Measurements from ENCODE around the gene PKP1. TPM values are rescaled to one million over a fixed set of nuclear protein-coding genes. Genes with fewer than 3 reads are reported as not detected.
A peak's percentile ranks its signal among the peaks of the same experiment; 100 is the strongest.

PKP1 gene
- total and polyA plus RNA-seq, 9 donors: 3.3 to 40.4 (median 10.5) TPM

GRCh38 chr1:201357636-201358348, 74.5 kb downstream of the PKP1 start:
- Histone ChIP-seq H3K4me3 (ENCODE audit: low read length) (no peak overlapping the region), H3K36me3 (ENCODE audit: control insufficient read depth, insufficient read depth, low read length) (peaks cover 32% of the 10 kb centered on the region), H3K9me3 (replicated peaks; ENCODE audit: control insufficient read depth, low read depth, low read length) (no peaks in the 10 kb centered on the region), H3K27me3 (ENCODE audit: control insufficient read depth, insufficient read depth, low read length) (no peaks in the 10 kb centered on the region), H3K4me1 (ENCODE audit: control insufficient read depth, insufficient read depth, low read length) (peaks cover 9% of the 10 kb centered on the region), H3K27ac (ENCODE audit: low read length) (no peak overlapping the region)
- no peak for DNase-seq
- 69% methylated on average over 6 of the region's 10 CpGs for WGBS (ENCODE audit: insufficient coverage)

- no peak for DNase-seq
- 78% methylated on average over 4 of the region's 4 CpGs for WGBS (ENCODE audit: insufficient coverage)
- Histone ChIP-seq H3K27me3 (ENCODE audit: control insufficient read depth, insufficient read depth, low read length) (no peaks in the 10 kb centered on the region), H3K4me3 (ENCODE audit: low read length) (no peak overlapping the region), H3K36me3 (ENCODE audit: control insufficient read depth, insufficient read depth, low read length) (peaks cover 40% of the 10 kb centered on the region), H3K4me1 (ENCODE audit: control insufficient read depth, insufficient read depth, low read length) (peaks cover 15% of the 10 kb centered on the region), H3K9me3 (replicated peaks; ENCODE audit: control insufficient read depth, low read depth, low read length) (no peaks in the 10 kb centered on the region), H3K27ac (ENCODE audit: low read length) (no peak overlapping the region)
Measured at GRCh38 chr1:201358596-201358995, 75.3 kb downstream of the PKP1 start.

GRCh38 chr1:201359031-201359872, 75.9 kb downstream of the PKP1 start:
- Histone ChIP-seq H3K27ac (ENCODE audit: low read length) (no peak overlapping the region), H3K4me3 (ENCODE audit: low read length) (no peak overlapping the region), H3K9me3 (replicated peaks; ENCODE audit: control insufficient read depth, low read depth, low read length) (no peaks in the 10 kb centered on the region), H3K4me1 (ENCODE audit: control insufficient read depth, insufficient read depth, low read length) (peaks cover 20% of the 10 kb centered on the region), H3K27me3 (ENCODE audit: control insufficient read depth, insufficient read depth, low read length) (no peaks in the 10 kb centered on the region), H3K36me3 (ENCODE audit: control insufficient read depth, insufficient read depth, low read length) (peaks cover 46% of the 10 kb centered on the region)
- WGBS (ENCODE audit: insufficient coverage): 69% methylated on average over 15 of the region's 18 CpGs
- DNase-seq: no peak

GRCh38 chr1:201359873-201360210, 76.5 kb downstream of the PKP1 start:
- Histone ChIP-seq H3K27ac (ENCODE audit: low read length) (no peak overlapping the region), H3K9me3 (replicated peaks; ENCODE audit: control insufficient read depth, low read depth, low read length) (no peaks in the 10 kb centered on the region), H3K4me3 (ENCODE audit: low read length) (no peak overlapping the region), H3K27me3 (ENCODE audit: control insufficient read depth, insufficient read depth, low read length) (no peaks in the 10 kb centered on the region), H3K4me1 (ENCODE audit: control insufficient read depth, insufficient read depth, low read length) (peaks cover 25% of the 10 kb centered on the region), H3K36me3 (ENCODE audit: control insufficient read depth, insufficient read depth, low read length) (peaks cover 52% of the 10 kb centered on the region)
- DNase-seq: no peak
- 80% methylated on average over 2 of the region's 2 CpGs for WGBS (ENCODE audit: insufficient coverage)

- H3K27ac ChIP-seq (ENCODE audit: low read length): no peak overlapping the region
- peaks cover 59% of the 10 kb centered on the region for H3K36me3 ChIP-seq (ENCODE audit: control insufficient read depth, insufficient read depth, low read length)
- DNase-seq: no peak
- WGBS (ENCODE audit: insufficient coverage): 78% methylated on average over 1 of the region's 7 CpGs
- H3K4me3 ChIP-seq (ENCODE audit: low read length): no peak overlapping the region
- no peaks in the 10 kb centered on the region for H3K9me3 ChIP-seq (replicated peaks; ENCODE audit: control insufficient read depth, low read depth, low read length)
- peaks cover 32% of the 10 kb centered on the region for H3K4me1 ChIP-seq (ENCODE audit: control insufficient read depth, insufficient read depth, low read length)
- no peaks in the 10 kb centered on the region for H3K27me3 ChIP-seq (ENCODE audit: control insufficient read depth, insufficient read depth, low read length)
Measured at GRCh38 chr1:201360486-201360885, 77.2 kb downstream of the PKP1 start.

GRCh38 chr1:201360901-201361651, 77.8 kb downstream of the PKP1 start:
- Histone ChIP-seq H3K36me3 (ENCODE audit: control insufficient read depth, insufficient read depth, low read length) (peaks cover 63% of the 10 kb centered on the region), H3K27me3 (ENCODE audit: control insufficient read depth, insufficient read depth, low read length) (no peaks in the 10 kb centered on the region), H3K27ac (ENCODE audit: low read length) (no peak overlapping the region), H3K4me3 (ENCODE audit: low read length) (no peak overlapping the region), H3K4me1 (ENCODE audit: control insufficient read depth, insufficient read depth, low read length) (peaks cover 35% of the 10 kb centered on the region), H3K9me3 (replicated peaks; ENCODE audit: control insufficient read depth, low read depth, low read length) (no peaks in the 10 kb centered on the region)
- 86% methylated on average over 7 of the region's 15 CpGs for WGBS (ENCODE audit: insufficient coverage)
- no peak for DNase-seq

GRCh38 chr1:201361652-201362504, 78.6 kb downstream of the PKP1 start:
- no peak for DNase-seq
- H3K9me3 ChIP-seq (replicated peaks; ENCODE audit: control insufficient read depth, low read depth, low read length): no peaks in the 10 kb centered on the region
- H3K27ac ChIP-seq (ENCODE audit: low read length): no peak overlapping the region
- H3K4me3 ChIP-seq (ENCODE audit: low read length): no peak overlapping the region
- H3K4me1 ChIP-seq (ENCODE audit: control insufficient read depth, insufficient read depth, low read length): peaks cover 35% of the 10 kb centered on the region
- H3K27me3 ChIP-seq (ENCODE audit: control insufficient read depth, insufficient read depth, low read length): no peaks in the 10 kb centered on the region
- WGBS (ENCODE audit: insufficient coverage): 30% methylated on average over 4 of the region's 10 CpGs
- peaks cover 66% of the 10 kb centered on the region for H3K36me3 ChIP-seq (ENCODE audit: control insufficient read depth, insufficient read depth, low read length)

GRCh38 chr1:201362906-201363305, 79.6 kb downstream of the PKP1 start:
- Histone ChIP-seq H3K9me3 (replicated peaks; ENCODE audit: control insufficient read depth, low read depth, low read length) (no peaks in the 10 kb centered on the region), H3K36me3 (ENCODE audit: control insufficient read depth, insufficient read depth, low read length) (peaks cover 75% of the 10 kb centered on the region), H3K27ac (ENCODE audit: low read length) (no peak overlapping the region), H3K4me1 (ENCODE audit: control insufficient read depth, insufficient read depth, low read length) (peaks cover 35% of the 10 kb centered on the region), H3K4me3 (ENCODE audit: low read length) (no peak overlapping the region), H3K27me3 (ENCODE audit: control insufficient read depth, insufficient read depth, low read length) (no peaks in the 10 kb centered on the region)
- DNase-seq: no peak
- 90% methylated on average over 3 of the region's 3 CpGs for WGBS (ENCODE audit: insufficient coverage)

GRCh38 chr1:201363467-201363866, 80.2 kb downstream of the PKP1 start:
- Histone ChIP-seq H3K27ac (ENCODE audit: low read length) (no peak overlapping the region), H3K4me1 (ENCODE audit: control insufficient read depth, insufficient read depth, low read length) (peaks cover 33% of the 10 kb centered on the region), H3K36me3 (ENCODE audit: control insufficient read depth, insufficient read depth, low read length) (peaks cover 80% of the 10 kb centered on the region), H3K27me3 (ENCODE audit: control insufficient read depth, insufficient read depth, low read length) (no peaks in the 10 kb centered on the region), H3K9me3 (replicated peaks; ENCODE audit: control insufficient read depth, low read depth, low read length) (no peaks in the 10 kb centered on the region), H3K4me3 (ENCODE audit: low read length) (no peak overlapping the region)
- peak; percentile 50 for DNase-seq
- 40% methylated on average over 3 of the region's 8 CpGs for WGBS (ENCODE audit: insufficient coverage)

Data from muscle of leg (tissue), 11 donors.